ENCODE results near the gene TGFBR3. TPM values are rescaled to one million over a fixed set of nuclear protein-coding genes. Genes with fewer than 3 reads are reported as not detected.

Gene TGFBR3
- total RNA-seq, 6 experiments from 2014 or later: 5.8 to 21.1 (median 19.0) TPM

DNA sequence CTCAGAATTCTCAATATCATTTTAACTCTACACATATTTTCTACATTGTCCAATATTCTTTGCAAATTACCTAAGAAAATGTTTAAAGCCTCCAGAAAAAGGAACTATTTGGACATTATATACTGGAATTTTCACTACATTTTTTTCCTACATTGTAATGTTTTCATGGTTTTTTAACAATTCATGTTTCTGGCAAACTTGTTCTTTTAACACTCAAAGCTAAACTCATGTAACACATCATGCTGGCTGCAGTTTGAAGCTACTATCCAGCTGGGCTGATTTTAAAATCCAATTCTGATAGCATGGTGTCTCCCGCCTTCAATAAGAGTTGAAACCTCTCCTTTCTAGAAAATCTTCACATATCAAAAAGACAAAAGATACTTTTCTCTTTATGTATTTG lies 52.0 kb downstream of the TGFBR3 start:
- H3K4me1 Mint-ChIP-seq (ENCODE audit: low read depth): peaks cover 38% of the 10 kb centered on the region
- no peak overlapping the region for H3K4me3 Mint-ChIP-seq
- DNase-seq: no peak
- H3K36me3 Mint-ChIP-seq (ENCODE audit: low read depth): no peaks in the 10 kb centered on the region
- H3K27ac Mint-ChIP-seq: no peak overlapping the region
- TF ChIP-seq, protein P1, sequence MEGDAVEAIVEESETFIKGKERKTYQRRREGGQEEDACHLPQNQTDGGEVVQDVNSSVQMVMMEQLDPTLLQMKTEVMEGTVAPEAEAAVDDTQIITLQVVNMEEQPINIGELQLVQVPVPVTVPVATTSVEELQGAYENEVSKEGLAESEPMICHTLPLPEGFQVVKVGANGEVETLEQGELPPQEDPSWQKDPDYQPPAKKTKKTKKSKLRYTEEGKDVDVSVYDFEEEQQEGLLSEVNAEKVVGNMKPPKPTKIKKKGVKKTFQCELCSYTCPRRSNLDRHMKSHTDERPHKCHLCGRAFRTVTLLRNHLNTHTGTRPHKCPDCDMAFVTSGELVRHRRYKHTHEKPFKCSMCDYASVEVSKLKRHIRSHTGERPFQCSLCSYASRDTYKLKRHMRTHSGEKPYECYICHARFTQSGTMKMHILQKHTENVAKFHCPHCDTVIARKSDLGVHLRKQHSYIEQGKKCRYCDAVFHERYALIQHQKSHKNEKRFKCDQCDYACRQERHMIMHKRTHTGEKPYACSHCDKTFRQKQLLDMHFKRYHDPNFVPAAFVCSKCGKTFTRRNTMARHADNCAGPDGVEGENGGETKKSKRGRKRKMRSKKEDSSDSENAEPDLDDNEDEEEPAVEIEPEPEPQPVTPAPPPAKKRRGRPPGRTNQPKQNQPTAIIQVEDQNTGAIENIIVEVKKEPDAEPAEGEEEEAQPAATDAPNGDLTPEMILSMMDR (IDR thresholded peaks at IDR 0.05): no peak
- H3K27me3 Mint-ChIP-seq (ENCODE audit: insufficient read depth): no peaks in the 10 kb centered on the region
- H3K9me3 Mint-ChIP-seq: no peaks in the 10 kb centered on the region

DNA sequence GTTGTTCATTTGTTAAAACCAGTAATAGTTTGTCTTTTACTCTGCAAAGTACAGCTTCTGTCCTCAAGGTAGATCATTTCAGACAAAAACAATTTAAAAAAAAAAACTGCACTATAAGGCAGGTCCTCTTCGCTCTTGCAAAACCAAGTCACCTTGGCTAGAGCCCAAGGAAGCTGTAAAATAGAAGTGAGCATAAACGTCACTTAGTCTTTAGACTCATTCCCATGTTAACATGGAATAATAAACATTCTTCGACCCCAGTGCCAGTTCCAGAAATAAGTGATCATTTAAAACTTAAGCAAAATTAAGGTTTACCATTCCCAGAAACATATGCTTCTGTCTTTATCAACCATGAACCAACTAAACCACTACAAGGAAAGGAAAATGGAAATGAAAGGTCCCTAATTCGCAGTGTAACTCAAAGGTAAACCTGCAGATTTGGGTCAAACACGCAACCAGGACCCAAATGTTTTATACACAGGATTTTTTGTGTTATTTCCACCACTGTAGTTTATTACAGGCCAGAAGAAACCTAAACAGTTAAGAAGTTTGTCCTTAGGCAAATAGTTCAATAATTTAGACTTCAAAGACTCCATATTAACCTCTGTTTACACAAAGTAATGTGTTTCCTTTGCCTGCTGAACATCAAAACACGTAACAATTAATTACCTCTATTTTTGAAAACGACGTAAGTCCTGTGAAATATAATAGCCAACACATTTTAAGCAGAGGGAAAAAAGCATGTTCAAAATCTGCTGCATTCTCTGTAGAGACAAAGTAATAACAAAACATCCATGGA lies 54.6 kb downstream of the TGFBR3 start:
- H3K36me3 Mint-ChIP-seq (ENCODE audit: low read depth): no peaks in the 10 kb centered on the region
- peak overlapping the region; percentile 90 for H3K27ac Mint-ChIP-seq
- peak; percentile 47 for DNase-seq
- H3K9me3 Mint-ChIP-seq: no peaks in the 10 kb centered on the region
- no peak overlapping the region for H3K4me3 Mint-ChIP-seq
- TF ChIP-seq, protein P1 (IDR thresholded peaks at IDR 0.05): no peak
- H3K27me3 Mint-ChIP-seq (ENCODE audit: insufficient read depth): no peaks in the 10 kb centered on the region
- peaks cover 38% of the 10 kb centered on the region for H3K4me1 Mint-ChIP-seq (ENCODE audit: low read depth)

DNA sequence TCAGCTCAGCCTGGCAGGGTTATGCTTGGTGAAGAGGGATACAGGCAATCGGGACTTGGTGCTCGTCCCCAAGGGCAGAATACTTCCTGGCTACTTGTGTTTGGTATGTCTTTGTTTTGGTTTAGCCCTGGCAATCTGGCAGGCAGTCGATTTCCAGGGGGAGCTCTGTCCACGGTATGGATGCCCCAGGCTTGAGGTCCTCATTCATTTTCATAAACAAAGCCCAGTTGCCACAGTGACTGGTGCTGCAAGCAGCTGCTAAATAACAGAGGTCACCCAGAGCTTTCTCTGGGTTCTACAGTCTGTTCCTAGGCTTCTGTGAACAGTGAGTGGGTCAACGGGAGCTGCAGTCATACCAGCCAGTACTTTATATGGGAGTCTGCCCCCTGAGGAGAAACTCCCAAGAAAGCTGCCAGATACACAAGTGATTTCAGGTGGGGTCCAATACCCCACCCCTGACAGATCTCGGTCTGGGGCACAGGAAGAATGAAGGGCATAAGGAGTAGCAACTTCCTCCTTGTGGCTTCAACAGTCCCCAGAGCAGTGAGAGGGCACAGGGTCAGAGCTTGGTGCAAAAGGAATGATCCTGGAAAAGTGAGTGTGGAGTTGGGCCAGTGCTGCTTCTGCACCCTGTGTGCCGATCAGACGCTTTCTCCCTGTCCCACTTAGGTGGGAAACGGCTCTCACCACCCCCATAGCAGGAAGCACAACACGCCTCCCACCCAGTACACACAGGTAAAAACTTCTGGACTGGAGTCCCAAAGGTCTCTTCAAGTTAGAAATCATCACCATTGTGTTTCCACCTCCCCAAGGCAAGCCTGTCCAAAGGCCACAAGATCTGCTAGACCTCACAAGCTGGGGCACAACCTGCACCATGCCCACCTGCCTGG lies 55.5 kb downstream of the TGFBR3 start:
- H3K27ac Mint-ChIP-seq: peak overlapping the region; percentile 90
- no peaks in the 10 kb centered on the region; the same call in 1 of the 2 replicates for H3K27me3 Mint-ChIP-seq (ENCODE audit: insufficient read depth)
- TF ChIP-seq, protein P1 (IDR thresholded peaks at IDR 0.05): peak; percentile 75
- H3K9me3 Mint-ChIP-seq: no peaks in the 10 kb centered on the region
- peaks cover 37% of the 10 kb centered on the region for H3K4me1 Mint-ChIP-seq (ENCODE audit: low read depth)
- peak; percentile 95 for DNase-seq
- peak overlapping the region; percentile 32 for H3K4me3 Mint-ChIP-seq
- H3K36me3 Mint-ChIP-seq (ENCODE audit: low read depth): no peaks in the 10 kb centered on the region

DNA sequence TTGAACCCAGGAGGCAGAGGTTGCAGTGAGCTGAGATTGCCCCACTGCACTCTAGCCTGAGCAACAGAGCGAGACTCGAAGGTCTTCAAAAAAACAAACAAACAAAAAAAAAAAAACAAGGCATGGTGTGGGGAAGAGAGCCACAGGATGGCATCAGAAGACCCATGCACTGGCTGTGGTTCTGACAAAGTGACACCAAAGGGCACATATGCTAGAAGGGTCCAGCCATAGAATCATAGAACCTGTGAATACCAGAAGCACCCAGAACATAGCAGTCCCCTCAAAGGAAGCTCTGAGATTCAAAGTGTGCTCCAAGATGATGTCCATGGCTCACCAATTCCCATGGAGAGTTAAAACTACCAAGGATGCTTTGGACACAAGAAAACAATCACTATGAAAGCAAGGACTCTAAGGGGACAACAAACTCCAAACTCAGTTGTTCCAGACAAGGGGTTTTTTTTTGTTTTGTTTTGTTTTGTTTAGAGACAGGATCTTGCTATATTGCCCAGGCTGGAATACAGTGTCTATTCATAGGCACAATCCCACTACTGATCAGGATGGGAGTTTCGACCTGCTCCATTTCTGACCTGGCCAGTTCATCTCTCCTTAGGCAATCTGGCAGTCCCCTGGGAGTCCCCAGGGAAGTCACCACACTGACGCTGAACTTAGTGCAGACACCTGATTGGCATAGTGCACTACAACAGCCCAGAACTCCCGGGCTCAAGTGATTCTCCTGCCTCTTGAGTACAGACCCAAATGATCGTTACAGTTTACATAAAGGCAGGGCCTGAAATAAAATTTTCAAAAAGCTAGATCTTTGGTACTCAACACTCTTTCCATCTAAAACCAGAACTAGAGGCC lies 56.4 kb downstream of the TGFBR3 start:
- no peaks in the 10 kb centered on the region; the same call in 1 of the 2 replicates for H3K27me3 Mint-ChIP-seq (ENCODE audit: insufficient read depth)
- TF ChIP-seq, protein P1 (IDR thresholded peaks at IDR 0.05): no peak
- H3K4me1 Mint-ChIP-seq (ENCODE audit: low read depth): peaks cover 27% of the 10 kb centered on the region
- peak overlapping the region; percentile 90 for H3K27ac Mint-ChIP-seq
- peak overlapping the region; percentile 32 for H3K4me3 Mint-ChIP-seq
- H3K9me3 Mint-ChIP-seq: no peaks in the 10 kb centered on the region
- DNase-seq: no peak
- H3K36me3 Mint-ChIP-seq (ENCODE audit: low read depth): no peaks in the 10 kb centered on the region

All from HFFc6 (cell line).